GM19238 (cell line): ENCODE results near the gene SPAG5.

Experiments
- DNase-seq: peaks from one replicate; pipeline ENCODE4 v3.0.0; 2011; ENCODE audit warnings: low spot score; ENCODE audit not compliant: insufficient read length

SPAG5 gene

GRCh38 chr17:28547096-28547622 lies 51.7 kb downstream of the SPAG5 start:
- DNase-seq = no peak

GRCh38 chr17:28545787-28546415 lies 52.9 kb downstream of the SPAG5 start:
- no peak for DNase-seq

GRCh38 chr17:28545141-28545503 lies 53.7 kb downstream of the SPAG5 start:
- DNase-seq = no peak

GRCh38 chr17:28544402-28545140 lies 54.3 kb downstream of the SPAG5 start:
- DNase-seq = no peak

- DNase-seq = no peak
Observed at GRCh38 chr17:28541439-28541838, 57.4 kb downstream of the SPAG5 start.

- no peak for DNase-seq
Observed at GRCh38 chr17:28540231-28540630, 58.6 kb downstream of the SPAG5 start.

GRCh38 chr17:28538296-28538895 lies 60.4 kb downstream of the SPAG5 start:
- DNase-seq = no peak

GRCh38 chr17:28537219-28537610 lies 61.6 kb downstream of the SPAG5 start:
- DNase-seq = no peak

- DNase-seq = no peak
Observed at GRCh38 chr17:28536532-28537218, 62.1 kb downstream of the SPAG5 start.

- DNase-seq = no peak
Observed at GRCh38 chr17:28534740-28535375, 64.0 kb downstream of the SPAG5 start.

GRCh38 chr17:28533091-28533807 lies 65.6 kb downstream of the SPAG5 start:
- DNase-seq = no peak

- DNase-seq = no peak
Observed at GRCh38 chr17:28532050-28532960, 66.5 kb downstream of the SPAG5 start.

- no peak for DNase-seq
Observed at GRCh38 chr17:28530926-28531325, 67.9 kb downstream of the SPAG5 start.

GRCh38 chr17:28530250-28530649 lies 68.6 kb downstream of the SPAG5 start:
- no peak for DNase-seq

GRCh38 chr17:28529013-28529400 lies 69.8 kb downstream of the SPAG5 start:
- DNase-seq = no peak

GRCh38 chr17:28528327-28529012 lies 70.4 kb downstream of the SPAG5 start:
- no peak for DNase-seq

GRCh38 chr17:28527859-28528258 lies 71.0 kb downstream of the SPAG5 start:
- no peak for DNase-seq
